Renal pelvis (tissue), 4 donors: ENCODE results near the gene DMRT2. TPM values are rescaled to one million over a fixed set of nuclear protein-coding genes. Genes with fewer than 3 reads are reported as not detected.

ENCODE experiments used
- DNase-seq: peaks from one replicate; pipeline ENCODE4 v3.0.0-alpha.2; 2013
- polyA plus RNA-seq, 3 donors: library from polyadenylated mRNA; unstranded; fragments of 120-200 nt; gene quantifications; one replicate each; pipeline ENCODE4 v1.2.1, GENCODE V29; 2013; ENCODE audit not compliant: insufficient read length in 3 of 3

DMRT2 gene
- polyA plus RNA-seq, 3 donors = 2.0 to 3.5 (median 2.2) TPM

DNA sequence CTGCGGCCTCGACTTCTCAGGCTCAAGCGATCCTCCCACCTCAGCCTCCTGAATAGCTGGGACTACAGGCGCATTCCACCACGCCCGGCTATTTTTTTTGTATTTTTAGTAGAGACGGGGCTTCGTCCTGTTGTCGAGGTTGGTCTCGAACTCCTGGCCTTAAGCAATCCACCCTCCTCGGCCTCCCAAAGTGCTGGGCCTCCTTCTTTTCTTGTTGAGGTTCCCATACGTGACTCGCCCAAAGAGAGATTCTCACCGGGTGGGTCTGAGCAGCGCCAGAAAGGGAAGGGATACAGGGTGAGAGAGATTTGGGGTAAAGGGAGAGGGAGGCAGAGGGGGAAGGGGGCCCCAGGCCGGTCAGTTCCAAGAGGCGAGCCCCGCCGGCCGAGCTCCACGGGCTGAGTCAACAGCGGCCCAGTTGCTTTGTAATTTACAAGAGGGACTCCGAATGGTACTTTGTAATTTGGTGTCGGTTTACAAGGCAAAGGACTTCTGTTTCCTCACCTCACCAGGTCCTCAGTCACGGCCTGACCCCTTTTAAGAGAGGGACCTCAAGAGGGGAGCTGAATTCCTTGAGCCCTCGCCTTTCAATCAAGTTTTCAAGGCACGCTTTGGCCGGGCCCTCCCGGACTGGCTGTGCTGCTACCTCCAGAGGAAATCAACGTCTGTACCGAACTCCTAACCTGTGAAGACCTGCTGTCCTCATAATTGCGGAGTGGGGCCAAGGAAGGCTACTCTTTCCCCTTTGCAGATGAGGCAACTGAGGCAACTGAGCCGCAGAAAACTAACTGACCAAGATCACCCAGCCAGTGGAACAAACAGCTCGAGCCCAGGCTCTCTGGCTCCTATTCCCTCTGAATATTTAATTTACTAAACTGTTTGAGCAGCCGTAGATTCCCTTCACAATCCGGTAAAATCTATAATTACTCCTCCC lies 3.3 kb upstream of the DMRT2 start:
- DNase-seq = no peak

DNA sequence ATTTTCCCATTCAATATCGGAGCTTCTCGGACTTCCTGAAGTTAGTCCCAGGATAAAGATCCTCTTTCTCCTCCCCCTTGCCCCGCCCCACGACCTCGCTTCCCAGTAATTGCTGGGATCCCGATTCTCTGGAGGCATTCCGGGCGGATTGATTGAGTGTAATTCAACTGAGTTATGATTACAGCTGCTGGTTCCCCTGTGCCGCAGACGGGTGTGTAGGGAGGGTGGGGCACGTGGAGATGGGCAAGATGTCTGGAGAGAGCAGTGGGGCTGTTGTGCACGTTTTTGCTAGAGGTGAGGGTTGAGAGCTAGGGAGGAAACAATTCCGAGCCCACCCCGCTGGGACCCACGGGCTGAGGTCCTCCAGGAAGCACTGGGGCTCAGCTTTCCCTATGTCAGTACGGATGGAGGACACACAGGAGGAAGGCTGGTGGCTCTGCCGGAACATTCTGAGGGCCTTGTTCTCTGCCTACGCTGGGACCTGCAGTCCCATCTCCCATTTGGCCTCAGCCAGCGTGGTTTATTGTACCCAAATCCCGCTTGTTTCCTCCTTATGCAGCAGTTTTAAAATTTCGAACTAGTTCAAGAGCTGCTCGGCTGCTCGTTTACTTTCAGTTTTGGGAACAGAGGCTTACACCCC lies 2.4 kb upstream of the DMRT2 start:
- no peak for DNase-seq

DNA sequence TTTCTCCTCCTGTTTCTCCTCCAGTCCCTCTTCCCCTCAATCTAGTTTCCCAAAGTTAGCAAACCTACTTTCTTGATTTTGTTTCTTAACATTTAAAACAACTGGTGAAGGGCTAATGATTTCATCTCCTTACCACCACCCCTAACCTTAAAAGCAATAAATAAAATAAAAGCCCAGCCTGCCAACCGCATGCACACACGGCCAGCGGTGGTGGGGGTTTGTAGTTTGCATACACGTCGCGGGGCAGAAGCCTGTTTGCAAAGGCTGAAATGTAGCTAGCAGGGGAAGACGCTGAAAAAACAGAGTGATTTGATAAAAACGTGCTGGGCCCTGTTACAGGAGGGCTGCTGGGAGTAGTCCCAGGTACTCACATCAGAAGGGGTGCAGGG lies 1.9 kb upstream of the DMRT2 start:
- DNase-seq = no peak

DNA sequence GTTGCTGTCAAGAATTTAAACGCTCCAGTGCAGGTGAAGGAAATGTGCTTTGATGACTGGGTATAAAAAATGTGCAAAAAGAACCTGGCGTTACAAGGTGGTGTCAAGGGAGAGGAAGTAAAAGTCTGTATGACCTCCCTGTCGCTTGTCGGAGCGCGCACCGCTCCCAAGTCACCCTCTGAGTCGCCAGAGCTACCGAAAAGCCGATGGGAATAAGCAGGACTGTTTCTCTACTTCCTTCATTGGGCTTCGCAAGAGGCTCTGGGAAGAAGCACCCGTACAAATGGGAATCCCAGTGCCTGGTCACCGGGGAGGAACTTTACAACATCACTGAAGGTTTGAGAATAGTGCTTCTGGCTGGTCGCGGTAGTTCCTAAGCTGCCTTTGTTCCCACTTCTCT lies 1.3 kb upstream of the DMRT2 start:
- no peak for DNase-seq

DNA sequence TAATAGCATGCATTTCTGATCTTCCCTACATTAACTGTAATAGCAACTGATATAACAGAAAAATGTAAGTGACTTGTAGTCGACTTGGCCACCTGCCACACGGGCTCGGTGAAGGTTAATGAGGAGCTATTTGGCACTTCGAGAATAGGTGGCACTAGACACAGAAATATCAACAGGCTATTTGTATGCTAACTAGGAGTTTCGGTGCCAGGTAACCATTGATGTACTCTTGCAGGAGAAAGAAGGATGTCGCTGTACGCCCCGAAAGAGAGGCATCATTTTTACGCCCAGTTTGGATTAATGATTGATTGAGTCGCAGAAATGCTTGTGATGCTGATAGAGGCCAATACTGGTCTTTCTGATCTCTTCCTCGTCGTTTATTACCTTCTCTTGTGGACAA lies 516 bp upstream of the DMRT2 start:
- no peak for DNase-seq

DNA sequence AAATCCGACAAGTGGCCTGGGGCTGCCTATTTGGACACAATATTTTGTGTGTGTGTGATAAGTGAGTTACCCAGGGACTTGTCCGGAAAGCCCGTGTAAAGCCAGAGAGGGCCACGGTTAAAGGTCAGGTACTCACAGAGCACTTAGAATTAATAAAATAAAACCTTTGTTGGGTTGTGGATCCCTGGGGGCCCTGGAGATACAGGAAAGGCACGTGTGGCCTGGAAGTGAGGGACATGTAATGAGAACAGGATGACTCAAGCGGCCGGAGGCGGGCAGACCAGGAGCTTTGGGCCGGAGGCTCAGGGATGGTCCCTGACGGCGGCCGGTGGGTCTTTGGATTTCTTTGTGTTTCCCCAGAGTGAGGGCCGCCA lies 1.0 kb downstream of the DMRT2 start:
- no peak for DNase-seq

DNA sequence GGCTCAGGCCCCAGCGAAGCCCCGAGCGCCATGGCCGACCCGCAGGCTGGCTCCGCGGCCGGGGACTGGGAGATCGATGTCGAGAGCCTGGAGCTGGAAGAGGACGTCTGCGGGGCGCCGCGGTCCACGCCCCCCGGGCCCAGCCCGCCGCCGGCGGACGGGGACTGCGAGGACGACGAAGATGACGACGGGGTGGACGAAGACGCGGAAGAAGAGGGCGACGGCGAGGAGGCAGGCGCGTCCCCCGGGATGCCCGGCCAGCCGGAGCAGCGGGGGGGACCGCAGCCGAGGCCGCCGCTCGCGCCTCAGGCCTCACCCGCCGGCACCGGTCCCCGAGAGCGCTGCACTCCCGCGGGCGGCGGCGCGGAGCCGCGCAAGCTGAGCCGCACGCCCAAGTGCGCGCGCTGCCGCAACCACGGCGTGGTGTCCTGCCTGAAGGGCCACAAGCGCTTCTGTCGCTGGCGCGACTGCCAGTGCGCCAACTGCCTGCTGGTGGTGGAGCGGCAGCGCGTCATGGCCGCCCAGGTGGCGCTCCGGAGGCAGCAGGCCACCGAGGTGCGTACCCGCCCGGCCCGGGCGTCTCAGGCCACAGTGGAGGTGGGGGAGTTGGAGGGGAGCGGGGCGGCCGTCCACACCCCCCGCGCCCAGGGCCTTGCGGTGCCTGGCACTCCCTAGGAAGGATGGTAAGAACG lies 1.6 kb downstream of the DMRT2 start:
- no peak for DNase-seq

DNA sequence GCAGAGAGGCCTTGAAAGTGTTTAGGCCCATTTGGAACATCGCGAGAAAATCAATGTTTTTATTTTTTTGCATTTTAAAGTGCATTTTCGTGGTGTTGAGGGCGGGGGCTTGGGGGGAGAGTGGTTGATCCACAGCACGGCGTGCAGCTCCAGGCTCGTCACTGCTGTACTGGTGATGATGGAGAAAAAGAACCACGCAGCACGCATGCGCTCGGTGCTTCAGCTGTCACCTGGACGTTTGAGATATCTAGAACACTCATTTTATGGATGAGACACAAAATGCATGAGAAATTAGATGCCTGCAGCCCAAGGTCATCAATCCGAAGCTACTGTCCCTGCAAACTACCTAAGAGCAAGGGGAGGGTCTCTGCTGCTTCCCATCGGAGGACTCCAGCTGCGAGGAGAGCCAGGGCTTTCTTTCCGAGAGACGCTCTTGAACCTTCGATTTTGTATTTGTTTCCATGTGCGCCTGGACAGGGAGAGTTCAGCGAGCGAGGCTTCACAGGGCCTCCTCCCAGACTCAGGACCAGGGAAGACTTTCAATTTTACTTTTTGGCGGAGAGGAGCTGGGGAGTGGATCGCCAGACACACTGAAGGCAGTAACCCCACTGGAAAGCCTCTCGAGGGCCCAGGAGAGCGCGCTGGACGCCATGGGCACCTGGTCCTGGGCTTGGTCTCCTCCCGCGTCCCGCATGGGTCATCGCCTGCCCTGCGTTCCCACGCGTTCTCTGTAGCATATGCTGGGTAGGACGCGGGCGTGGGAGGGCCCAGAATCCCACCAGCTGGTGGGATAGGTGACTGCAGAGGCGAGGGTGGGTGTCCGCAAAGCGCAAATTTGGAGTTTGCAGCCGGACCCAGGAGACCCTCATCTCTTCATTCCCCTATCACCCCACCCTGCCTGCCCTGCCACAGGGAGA lies 2.5 kb downstream of the DMRT2 start:
- DNase-seq = no peak

DNA sequence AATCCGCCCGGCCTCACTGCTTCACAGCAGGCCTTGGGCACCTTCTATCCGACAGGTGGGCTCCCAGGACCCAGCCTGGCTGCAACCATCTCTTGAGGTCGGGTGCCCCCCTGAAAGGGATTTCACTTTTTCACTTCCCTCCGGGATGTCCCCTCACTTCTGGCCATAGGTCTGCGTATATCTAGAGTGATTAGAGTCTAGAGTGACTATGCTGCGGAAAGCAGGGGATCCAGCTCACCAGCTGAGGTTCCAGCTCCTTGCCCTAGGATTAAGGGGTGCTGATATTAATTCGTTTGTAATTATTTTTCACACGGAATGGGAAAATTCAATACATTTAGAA lies 3.1 kb downstream of the DMRT2 start:
- DNase-seq = no peak

DNA sequence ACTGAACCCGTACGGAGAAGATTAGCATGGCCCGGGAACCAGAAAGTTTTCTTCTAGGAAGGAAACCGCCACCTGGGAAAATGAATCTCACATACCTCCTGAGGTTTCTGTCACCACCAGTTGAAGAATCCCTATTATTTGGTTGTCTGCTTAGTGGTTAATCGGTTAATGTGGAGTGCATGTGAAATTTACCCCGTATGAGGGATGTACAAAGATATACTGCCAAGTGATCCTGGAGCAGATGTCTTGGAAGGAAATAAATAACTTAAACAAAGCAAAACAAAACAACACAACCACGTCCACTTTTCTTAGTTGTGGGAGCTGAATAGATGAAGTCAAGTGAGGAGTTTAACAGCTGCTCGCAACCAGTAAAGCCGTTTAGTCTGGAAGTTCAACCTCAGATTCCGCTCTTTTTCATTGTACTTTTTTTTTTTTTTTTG lies 3.8 kb downstream of the DMRT2 start:
- DNase-seq = no peak

DNA sequence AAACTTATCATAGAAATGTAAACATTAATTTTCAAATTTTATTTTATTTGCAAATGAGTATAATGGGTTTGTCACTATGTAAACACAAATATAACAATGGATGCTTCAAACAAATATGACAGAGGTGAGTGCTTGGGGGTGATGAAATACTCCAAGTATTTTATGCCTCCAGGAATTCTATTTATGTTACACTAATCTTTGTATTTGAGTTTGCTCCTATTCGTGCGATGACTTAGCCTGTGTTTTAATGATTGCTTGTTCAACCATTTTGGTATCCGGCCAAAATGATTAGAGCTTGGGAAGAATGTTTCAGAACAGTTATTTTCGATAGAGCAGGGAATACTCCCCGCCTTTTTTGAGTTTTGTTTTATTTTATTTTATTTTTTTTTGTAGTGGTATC lies 5.0 kb downstream of the DMRT2 start:
- DNase-seq = no peak

DNA sequence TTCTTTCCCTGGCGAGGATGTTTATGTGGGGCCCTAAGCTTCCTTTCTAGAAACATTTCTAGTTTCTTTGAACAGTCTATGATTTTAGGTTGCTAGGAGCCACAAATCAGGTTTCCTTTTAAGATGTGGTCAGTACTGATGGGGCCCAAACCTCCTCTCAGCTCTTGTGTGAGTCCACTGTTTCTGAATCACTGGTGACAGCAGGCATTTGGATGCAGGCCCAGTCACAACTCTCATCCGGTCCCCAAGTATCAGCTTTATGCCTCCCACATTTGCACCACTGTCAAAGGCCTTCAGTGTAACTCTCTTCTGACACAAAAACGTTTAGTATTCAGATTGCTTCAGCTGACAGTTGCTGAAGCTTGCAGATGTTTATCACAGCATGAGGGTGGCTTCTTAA lies 7.8 kb downstream of the DMRT2 start:
- no peak for DNase-seq

DNA sequence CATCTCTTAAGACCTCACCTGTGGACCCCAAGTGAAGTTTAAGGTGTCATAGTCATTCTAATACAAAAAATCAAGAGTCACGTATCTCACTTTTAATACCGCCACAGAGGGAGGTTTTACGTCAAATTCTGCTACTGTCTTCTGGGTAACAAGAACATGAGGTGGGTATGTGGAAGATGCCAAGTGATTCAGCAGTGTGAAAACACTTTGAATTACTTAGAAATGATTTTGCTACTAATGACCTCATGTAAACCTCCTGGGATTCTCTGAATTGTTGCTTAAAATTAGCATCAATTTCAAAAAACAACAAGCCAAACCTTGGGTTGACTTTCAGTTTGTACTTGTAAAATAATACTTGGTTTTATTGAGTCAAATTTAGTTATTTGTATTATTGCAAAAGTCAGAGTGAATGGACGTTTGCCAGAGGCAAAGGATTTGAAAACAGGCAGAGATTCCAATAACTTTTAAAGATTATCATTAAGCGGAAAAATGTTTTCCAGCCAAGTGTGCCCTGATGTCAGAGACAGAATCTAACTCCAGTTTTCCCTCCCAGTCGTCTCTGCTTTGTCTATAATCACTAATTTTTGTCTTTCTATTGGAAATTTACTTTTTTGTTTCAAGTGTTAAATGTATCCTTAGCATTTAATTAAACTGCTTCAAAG lies 8.8 kb downstream of the DMRT2 start:
- DNase-seq = no peak

DNA sequence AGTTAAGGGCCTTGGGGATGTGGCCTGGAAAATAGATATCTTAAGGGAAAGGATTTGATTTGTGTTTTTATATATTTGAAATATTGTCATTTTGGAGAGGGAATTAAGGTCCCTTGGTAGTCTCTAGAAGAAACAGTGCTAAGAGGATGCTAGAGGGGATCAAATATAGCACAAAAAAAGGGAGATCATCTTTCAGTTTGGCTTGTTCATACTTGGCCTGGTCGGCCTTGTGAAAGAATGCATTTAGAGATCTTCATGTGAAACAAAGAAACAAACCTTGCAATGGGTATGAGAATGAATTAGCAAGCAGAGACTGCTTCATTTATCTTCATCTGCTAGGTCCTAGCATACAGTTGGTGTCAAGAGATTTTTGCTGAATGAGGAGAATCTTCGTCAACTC lies 15.0 kb downstream of the DMRT2 start:
- no peak for DNase-seq

DNA sequence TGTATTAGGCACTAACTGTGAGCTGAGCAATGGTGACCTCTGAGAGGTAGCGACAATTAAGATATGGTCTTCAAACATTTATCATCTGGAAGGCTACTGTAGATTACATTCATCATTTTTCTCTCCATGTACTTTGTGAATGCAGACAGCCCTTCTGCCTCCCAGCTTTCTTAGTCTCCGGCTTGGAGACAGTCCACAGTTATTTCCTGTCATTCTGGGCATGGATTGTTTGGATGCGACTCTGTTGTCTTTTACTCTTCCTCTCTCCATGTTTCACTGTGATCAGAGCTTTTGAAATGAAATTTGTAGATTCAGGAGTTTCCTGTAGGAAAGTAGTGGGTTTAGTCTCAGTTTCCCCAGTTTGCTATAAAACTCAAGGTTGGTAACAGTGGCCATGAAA lies 20.5 kb downstream of the DMRT2 start:
- DNase-seq = no peak

DNA sequence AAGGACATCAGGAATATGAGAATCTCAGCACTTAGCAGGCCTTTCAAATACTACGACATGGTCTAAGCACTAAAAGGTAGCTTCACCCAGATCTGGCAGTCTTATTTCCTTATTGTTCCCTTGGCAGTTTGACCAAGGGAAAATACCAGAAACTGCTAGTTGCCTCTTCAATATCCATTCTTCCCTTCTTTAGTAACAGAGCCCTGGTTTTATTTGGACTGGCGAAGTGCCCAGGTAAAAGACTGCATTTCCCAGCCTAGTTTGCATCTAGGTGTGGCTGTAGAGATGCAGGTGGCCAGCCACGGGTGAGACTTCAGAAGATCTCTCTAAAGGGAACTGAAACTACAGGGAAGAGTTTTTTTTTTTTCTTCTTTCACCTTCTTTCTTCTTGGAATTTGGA lies 21.6 kb downstream of the DMRT2 start:
- no peak for DNase-seq

DNA sequence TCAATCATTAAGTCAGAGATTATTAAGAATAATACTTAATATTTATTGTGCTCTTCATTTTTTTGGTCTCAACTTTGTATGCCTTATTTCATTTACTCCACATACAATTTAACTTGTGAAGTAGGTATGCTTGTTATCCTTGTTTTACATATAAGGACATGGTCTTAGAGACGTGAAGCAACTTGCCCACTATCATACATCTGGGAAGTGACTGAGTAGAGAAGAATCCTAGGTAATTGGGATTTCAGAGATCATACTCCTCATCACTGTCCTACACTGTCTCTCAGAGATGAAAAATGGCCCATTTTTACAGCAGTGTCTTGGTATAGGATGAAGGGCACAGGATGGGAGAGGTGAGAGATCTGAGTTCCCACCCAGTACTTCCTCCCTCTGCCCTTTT lies 23.3 kb downstream of the DMRT2 start:
- DNase-seq = no peak

DNA sequence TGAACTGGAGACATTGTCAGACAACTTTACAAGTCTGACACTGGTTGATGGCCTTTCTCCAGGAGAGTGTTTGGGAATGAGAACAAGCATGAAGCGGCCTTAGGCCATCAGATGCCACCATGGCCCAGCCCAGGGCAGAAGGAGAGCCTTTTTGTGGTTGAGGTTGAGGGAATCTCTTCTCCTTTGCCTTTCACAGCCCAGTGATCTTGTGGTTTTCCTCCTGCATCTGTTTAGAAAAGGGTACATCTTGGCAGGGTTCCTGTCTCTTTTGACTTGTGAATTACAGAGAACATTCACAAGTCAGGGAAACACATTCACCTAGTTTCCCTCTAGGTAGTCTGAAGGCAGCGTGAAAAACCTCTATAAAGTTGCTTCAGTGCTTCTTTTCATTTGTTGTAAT lies 27.5 kb downstream of the DMRT2 start:
- DNase-seq = no peak

DNA sequence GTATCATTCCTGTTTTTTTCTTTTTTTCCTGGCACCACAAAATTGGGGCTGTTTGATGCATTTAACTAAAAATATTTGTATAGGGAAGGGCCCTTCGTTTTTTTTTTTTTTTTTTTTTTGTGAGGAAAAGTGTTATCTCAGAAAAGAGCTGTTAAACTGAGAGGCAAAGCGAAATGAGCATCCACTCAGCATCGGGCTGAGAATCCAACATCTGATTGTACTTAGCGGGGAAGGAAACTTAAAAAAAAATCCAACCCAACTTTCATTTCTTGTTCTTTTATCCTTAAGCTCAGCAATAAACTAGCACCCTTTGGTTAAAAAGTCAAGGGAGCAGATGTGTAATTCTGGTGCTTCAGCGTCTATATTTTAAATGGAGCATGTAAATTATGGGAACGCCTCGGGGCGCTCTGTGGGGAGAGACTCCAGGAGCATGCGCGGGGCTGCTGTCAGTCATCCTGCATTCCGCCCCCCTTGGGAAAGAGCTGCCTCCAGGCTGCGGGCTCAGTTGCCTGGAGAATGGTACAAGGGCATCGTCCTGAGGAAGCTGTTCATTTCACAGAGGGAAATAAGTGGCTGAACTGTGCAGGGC lies 33.3 kb downstream of the DMRT2 start:
- DNase-seq = peak; percentile 20

DNA sequence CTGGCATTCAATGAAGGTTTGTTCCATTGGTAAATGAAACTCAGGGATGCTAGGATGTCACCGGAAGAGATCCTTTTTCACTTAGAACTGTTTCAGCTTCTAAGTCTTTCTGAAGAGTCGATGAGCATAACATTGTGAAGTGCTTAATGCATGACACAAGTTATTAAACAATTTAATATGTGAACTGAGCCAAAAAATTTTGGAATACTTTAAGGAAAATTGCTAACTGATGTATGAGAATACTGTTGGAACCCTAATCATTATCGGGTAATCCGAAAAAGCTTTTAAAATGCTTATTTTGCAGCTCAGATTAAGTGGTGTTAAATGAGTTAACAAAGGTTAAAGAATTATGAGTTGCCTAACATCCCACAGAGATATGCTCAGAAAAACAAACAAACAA lies 34.9 kb downstream of the DMRT2 start:
- DNase-seq = no peak

DNA sequence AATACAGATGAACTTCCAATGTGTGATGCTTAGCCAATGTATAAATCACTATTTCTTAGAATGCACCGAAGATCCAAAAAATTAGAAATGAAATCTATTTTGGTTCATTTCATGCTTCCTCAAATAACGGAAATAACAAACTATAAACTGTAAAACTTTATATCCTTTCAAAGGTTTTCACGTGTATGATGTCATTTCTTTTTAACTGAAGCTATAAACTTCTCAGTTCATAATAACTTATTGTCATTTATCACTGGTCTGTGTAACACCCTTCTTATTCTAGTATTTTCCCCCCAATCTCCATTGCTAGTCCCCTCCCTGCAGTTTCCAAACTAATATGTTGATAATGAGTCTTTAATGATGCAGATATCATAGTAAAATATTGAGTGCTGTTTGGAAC lies 36.4 kb downstream of the DMRT2 start:
- no peak for DNase-seq
